HG03457 (cell line): Measurements from ENCODE around the gene SPAG16.
"Not testable (repeated sequence)": the region's sequence is repeated elsewhere in the genome, so short reads cannot be mapped to it uniquely, and the experiment has no call there.

Source experiments
- ATAC-seq: cut with Tn5 transposase; IDR thresholded peaks from one replicate; pipeline ENCODE4 v1.9.1; 2021; ENCODE audit warnings: moderate number of reproducible peaks; ENCODE audit not compliant: unreplicated experiment

Gene SPAG16

DNA sequence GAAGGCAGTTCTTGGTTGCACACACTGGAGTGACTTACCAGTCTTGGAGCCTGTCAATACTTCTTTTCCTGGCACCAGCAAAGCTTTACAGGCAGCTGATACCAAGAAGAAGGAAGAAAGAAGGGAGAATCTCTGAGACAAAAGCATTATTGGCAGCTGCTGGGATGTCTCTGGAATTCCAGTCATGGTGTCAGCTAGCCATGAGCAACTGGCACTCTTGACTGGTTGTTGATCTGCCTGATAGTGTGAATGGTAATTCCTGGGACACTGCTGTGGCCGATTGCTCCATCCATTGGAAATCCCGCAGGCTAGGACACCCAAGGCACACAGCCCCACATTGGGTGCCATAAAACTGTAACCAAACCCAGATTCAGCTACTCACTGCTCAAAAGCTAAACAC is 17.8 kb upstream of the SPAG16 start:
- no peak for ATAC-seq

DNA sequence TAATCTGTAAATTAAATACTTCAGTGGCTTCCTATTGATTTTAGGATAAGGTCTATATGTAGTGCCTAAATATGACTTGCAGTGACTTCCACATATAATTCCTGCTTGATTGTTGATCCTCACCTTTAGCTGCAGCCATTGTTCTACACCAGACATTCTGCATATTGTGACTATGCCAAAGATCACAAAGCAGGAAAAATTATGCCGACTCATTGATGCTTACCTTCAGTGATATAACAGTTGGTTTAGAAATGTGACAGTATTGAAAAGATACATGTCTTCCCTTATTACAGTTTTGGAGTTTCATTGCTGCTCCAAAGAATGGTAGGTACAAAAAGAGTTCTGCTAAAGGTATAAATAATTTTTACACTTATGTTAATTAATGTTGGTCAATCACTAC is 12.3 kb upstream of the SPAG16 start:
- ATAC-seq, result no peak

DNA sequence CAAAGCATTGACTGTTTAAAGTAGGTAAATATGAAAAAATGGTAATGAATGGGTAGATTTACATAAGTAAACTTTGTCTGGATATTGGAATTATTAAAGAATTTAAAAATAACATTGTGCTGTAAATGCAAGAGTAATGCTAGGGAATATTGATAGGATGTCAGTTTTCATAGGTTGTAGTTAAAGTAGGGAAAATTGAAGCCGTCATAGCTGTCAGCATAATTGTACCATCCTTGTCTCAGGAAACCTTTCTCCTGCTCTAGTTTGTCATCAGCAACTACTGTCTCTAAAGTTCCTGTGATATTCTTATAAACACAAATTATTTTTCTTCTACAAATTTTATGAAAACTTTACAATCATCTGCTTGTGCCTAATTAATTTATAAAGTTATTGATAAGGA is 10.1 kb upstream of the SPAG16 start:
- ATAC-seq, result no peak

DNA sequence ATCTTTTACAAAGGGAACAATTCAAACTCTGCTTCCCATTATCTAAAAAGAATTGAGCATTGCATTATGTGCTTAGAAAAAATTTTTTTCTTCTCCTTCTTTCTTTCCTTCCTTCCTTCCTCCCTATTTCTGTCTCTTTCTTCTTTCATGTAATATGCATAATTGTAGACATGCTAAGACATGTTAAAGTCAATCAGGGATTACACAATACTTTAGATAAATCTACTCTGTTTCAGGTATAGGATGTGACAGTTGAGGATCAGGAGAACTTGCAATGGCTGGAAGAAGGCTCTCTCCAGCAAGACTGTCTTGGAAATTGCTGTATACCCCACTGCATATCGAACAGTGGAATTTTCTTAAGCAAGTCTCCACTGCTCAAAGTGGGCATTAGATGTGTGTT is 9.0 kb upstream of the SPAG16 start:
- ATAC-seq, result no peak

DNA sequence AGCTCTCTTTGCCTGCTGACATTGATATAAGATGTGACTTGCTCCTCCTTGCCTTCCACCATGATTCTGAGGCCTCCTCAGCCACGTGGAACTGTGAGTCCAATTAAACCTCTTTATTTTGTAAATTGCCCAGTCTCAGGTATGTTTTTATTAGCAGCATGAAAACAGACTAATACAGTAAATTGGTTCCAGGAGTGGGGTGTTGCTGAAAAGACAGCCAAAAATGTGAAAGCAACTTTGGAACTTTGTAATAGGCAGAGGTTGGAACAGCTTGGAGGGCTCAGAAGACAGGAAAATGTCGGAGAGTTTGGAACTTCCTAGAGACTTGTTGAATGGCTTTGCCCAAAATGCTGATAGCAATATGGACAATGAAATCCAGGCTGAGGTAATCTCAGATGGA is 7.1 kb upstream of the SPAG16 start:
- ATAC-seq, result not testable (repeated sequence)

DNA sequence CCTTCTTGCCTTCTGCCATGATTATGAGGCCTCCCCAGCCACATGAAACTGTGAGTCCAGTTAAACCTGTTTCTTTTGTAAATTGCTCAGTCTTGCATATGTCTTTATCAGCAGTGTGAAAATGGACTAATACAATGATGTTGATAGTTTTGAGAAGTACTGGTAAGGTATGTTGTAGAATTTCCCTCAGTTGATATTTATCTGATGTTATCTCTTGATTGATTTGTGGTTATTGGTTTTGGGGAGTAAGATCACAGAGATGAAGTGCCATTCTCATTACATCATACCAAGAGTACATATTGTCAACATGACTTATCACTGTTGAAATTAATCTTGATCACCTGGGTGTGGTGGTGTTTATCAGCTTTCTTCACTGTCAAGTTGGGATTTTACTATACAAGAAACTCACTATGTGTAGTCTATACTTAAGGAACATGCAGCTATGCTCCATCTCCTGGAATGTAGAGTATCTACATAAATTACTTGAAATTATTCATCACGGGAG is 5.1 kb upstream of the SPAG16 start:
- ATAC-seq, result no peak

DNA sequence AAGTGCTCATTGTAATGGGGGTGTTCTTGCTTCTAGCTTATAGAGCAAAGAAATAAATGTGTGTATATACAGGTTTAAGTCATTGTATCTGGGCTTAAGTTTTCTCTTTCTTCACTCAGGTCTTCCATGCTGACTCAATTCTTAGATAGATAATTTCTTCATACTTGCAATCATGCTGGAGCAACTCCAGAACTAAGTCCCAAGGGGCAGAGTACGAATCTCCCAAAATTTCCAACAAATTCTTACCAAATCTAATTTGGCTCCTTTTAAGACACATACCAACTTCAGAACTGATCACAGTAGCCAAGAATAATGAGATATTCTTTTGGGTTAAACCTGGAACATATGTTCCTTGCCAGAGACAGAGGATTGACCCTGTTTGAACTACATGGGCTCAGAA is 4.3 kb upstream of the SPAG16 start:
- no peak for ATAC-seq

DNA sequence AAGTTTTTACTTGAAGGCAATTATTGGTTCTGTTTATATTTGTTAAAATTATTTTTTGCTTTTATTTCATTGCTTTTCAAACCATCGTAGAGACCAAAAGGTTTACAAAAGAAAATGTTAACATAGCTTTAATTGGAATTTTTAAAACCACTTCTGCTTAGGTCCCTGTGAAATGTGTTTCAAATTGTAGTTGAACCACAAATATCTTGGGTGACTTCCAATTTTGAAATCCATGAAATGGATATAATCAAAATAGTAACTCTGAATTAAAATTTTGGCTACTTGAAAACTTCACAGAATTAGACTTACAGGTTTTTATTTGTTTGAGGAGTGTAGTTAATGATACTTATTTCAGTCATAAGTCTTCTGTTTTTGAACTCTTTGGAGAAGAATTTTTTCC is 3.1 kb upstream of the SPAG16 start:
- ATAC-seq, result no peak

DNA sequence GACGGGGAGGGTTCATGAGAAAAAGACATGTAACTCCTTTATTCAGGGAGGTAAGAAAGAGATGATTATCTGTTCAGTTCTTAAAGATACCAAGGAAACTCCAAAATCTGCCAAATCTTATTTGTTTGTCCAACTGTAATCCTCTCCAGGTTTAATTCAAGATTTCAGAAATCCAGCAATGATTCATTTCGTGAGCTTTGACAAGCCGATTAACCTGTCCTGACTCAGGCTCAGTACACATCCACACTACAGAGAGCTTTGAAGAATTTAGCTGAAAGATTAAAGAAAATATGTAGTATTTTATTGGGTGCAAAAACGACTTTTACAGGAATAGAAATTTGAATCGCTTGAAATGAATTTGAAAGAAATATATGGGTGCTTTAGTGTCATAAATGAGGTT is 1.1 kb downstream of the SPAG16 start:
- no peak for ATAC-seq

DNA sequence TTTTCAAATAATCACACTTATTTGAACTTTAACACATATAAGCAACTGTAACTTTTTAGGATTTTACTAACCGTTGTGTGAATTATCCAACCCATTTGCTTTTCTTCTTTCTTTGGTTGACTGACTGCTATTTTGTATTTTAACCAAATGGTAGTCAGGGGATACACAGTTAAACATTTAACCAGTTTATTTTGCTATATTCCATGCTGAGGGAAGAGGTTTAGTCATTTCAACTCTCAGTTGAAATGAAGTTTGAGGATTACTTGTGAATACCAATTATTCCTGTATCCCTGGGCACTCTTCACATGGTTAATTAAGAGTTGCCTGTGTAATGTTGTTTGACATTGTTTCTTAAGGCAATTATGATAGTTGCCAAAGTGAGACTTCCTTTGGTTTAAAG is 1.9 kb downstream of the SPAG16 start:
- ATAC-seq, result no peak

DNA sequence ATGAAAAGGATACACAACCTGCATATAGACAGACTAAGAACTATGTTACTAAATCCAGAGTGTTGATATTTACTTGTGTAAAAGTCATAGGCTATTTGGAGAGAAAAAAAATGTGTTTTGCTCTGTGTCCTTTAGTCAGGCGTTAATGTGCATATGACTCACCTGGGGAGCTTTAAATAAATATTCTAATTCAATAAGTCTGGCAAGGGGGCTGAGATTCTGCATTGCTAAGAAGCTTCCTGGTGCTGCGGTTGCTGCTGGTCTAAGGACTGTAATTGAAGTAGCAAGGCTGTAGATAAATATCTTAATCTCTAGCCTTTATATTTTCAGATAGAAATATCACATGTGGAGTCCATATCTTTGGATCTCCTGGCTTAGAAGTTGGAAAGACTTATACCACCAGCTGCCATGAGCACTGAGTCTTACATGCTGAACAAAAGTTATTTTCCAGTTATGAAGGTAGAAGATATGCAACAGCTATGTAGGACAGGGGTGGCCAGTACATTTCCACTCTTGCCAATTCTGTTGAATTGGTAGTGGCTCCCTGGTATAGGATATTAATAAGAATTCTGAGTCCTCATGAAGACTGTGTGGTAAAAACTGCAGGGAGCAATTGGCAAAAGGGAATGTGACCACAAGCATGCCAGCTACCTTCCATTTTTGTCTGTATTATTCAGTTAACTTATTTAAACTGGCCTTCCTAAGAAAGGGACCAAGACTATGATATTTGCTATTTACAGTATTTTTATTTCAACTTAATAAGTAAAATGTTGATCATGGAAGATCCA is 4.8 kb downstream of the SPAG16 start:
- no peak for ATAC-seq

DNA sequence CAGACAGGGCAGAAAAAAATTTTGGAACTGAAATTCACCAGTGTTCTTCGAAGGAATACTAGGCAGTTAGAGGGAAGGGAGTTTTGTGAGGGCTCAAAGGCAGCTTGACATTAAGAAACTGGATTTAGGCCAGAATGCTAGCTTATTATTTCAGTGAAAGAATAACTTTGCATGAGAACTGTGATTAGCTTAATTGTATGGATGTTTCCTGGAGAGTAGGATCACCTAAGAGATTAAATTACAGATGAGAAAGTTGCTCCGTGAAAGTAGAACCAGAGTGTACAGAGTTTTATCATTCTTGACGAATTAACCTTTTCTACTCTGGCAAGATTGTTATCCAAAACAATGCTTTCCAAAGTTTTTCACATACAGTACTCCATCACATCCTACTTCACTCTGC is 6.2 kb downstream of the SPAG16 start:
- ATAC-seq, result no peak

DNA sequence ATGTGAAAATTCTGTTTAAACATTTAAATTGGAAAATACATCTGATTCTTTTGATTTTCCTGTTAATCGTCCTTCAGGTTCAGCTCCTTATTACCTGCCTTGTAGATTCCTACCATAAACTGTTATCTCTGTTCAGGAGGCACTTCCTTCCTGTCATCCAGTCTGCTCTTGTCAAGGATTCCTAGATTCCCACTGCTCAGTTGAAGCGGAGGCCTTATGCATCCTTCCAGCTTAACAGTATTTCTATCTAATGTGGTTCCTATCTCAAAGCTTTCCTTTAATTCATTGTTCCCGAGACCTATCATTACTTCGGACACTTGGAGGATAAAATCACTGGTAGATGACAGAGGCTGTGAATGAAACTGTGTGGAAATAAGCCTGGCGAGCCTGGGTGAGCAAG is 12.0 kb downstream of the SPAG16 start:
- no peak for ATAC-seq

DNA sequence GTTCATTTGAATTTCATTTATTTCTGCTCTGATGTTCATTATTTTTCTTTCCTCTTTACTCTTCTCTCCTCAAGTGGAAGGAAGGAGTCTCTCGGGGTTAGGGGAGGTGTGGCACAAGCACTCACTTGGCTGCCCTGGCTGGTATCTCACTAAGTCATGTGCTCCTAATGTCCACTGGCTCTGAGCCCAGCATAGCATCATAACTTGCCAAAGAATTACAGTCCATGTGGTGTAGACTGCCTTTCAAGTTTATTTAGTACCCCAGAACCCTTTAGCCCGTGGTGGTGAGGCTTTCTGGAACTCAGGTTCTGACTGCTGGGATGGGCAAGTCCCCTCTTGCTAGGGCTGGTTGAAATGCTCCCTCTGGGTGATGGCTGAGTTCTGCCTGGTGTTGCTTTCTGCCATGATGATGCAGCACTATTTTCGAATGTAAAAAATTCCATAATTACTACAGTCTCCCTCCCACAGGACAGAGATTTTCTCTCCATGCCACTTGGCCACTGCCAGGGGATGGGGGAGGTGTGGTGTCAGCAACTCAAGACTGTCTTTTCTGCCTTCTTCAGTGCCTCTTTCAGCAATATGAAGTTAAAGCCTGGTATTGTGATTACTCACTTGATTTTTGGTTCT is 22.2 kb downstream of the SPAG16 start:
- no peak for ATAC-seq

DNA sequence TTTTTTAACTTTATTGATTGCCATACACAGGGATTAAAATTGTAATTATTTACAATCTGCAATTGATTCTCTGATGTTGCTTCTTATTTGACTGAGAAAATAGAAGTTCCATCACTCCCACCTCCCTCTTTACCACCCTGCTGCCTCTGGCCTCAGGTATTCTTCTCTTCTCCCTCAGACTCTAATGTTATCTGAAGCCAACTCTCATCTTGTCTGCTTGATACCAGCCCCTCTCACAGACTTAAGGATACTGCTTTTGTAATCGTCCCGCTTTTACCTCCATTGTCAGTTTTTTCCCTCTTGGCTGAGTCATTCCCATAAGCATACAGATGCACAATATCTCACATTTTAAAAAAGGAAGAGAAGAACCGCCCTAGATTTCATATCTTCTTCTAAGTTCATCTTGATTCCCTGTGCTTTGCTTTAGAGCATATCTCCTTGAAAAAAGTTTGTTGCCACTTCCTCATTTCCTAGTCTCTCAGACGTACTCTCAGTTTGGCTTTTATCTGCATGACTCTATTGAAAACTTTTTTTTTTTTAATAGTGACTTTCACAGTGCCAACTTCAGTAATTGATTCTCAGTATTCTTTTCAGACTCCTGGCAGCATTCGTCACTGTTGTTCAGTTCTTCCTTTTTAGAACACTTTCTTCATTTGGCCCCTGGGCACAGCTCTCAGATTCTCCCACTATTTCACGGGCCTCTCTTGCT is 31.1 kb downstream of the SPAG16 start:
- ATAC-seq, result no peak

DNA sequence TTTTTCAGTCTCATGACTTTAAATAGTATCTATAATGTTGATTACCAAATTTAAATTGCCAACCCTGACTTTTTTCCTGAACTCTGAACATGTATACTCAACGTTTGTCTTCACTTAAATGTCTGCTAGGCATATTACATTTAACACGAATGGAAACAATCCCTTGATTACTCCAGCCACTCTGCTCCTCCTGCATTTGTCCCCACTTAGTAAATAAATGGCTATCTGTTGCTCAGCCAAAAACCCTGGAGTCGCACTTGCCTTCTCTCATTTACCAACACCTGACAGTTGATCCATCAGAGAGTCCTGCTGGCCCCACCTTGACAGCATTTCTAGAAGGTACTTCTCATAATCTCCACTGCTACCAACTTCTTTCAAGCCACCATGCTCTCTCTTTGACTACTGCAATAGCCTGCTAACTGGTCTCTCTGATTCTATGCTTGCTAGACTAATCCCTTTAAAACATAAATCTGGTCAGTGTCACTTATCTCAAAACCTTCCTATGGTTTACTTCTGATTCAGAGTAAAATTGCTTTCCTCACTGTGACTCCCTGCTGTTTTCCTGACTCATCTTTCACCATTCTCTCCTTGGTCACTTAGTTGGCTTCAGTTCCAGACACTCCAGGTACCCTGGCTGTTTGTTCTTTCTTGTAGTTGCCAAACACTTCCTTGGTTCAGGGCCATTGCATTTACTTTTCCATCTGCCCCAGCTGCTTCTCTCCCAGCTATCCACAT is 31.9 kb downstream of the SPAG16 start:
- no peak for ATAC-seq

DNA sequence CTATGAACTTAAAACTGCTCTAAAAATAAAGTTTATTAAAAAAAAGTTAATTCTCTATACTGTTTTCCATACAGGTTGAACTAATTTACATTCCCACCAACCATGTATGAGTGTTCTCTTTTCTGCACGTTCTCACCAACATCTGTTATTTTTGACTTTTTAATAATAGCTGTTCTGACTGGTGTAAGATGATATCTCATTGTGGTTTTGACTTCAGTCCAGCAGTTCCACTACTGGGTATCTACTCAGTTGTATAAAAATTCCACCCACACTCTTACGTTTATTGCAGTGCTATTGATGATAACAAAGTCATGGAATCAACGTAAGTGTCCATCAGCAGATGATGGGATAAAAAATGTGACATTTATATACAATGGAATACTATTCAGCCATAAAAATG is 33.7 kb downstream of the SPAG16 start:
- no peak for ATAC-seq

DNA sequence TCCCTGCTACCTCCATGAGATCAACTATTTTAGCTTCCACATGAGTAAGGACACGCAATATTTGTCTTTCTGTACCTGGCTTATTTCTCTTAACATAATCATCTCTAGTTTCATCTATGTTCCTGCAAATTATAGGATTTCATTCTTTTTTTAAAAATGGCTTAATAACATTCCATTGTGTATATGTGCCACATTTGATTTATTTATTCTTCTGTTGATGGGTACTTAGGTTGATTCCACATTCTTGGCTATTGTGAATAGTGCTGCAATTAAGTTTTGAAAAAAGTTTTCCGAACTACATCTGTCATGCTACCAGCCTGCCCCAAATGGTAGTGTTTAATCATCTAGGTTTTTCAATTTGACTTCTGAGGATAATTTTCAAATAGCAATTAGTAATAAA is 36.3 kb downstream of the SPAG16 start:
- no peak for ATAC-seq

DNA sequence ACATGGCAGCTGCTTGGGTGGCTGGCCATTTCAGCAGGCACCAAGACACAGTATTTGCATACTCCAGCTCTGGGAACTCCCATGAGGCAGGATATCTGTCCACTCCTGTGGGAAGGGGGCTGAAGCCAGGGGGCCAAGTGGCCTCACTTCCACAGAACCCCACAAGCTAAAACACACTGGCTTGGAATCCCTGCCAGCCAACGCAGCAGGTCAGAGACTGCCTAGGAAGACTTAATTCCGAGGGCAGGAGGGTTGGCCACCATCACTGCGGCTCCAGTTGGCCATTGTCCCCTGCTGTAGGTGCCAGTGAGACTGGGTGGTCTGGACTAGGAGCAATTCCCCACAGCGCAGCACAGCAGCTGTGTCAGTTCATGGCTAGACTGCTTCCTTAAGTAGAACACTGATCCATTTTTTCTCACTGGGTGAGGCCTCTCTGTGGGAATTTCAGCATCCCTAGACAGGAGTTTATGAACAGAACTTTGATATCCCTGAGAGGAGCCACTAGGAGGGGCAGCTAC is 52.0 kb downstream of the SPAG16 start:
- no peak for ATAC-seq

DNA sequence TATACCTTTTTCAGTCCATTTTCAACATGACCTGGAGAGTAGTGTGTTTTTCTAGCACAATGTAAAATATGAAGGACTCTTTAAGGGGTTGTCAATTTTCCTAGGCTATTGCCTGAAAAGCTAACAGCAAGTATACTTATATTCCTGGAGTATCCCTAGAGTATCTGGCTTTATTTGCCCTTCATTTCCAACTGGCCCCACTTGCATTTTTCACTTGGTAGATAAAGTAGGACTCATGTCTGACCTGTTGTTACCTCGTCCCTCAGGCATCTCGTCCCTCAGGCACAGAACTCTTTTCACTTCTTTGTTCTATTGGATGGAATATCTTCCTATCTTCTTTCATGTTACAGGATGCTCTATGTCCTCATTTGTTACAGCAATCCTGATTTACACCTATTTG is 69.2 kb downstream of the SPAG16 start:
- ATAC-seq, result no peak

DNA sequence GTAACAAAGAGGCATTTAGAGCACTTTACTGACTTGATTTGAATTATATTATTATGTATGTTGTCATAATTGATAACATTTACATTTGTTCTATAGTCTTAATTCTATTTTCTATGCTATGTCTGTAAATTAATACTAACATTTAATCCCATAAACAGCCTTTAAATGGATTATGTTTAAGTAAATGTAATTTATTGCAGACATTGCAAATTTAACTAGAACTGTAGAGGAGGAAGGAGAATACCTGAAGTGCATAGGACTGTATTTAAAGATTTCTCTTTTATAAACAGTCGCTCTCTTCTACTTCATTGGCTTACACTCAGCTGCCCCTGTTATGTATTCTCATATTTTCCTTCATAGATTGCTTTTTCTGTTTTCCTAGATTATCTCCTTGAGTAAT is 92.4 kb downstream of the SPAG16 start:
- no peak for ATAC-seq
